Stimulated activated CD4-positive, alpha-beta T cell treated with anti-CD3 and anti-CD28 coated beads, Interleukin-1b, Interleukin-23, amount 100 ng/mL, for 4 hours (primary cell): ENCODE results near the gene FHIT.

Experiments used
- DNase-seq, 2 donors: peaks; one replicate each; pipeline ENCODE4 v3.0.0-alpha.2; 2020; ENCODE audit warnings: low read depth in 2 of 2

The FHIT gene

GRCh38 chr3:59882746-59883145 is 1368.5 kb downstream of the FHIT start:
- DNase-seq, result no peak

- no peak for DNase-seq
These were observed 1370.5 kb downstream of the FHIT start for GRCh38 chr3:59880717-59881116.

- no peak for DNase-seq
These were observed 1372.1 kb downstream of the FHIT start for GRCh38 chr3:59879031-59879581.

- no peak for DNase-seq
These were observed 1373.2 kb downstream of the FHIT start for GRCh38 chr3:59878038-59878427.

- no peak for DNase-seq
These were observed 1373.8 kb downstream of the FHIT start for GRCh38 chr3:59877263-59878037.

GRCh38 chr3:59876533-59877062 is 1374.7 kb downstream of the FHIT start:
- DNase-seq, result no peak

- DNase-seq, result no peak
These were observed 1377.5 kb downstream of the FHIT start for GRCh38 chr3:59873576-59874230.

- DNase-seq, result no peak
These were observed 1379.1 kb downstream of the FHIT start for GRCh38 chr3:59872128-59872527.

- no peak for DNase-seq
These were observed 1383.9 kb downstream of the FHIT start for GRCh38 chr3:59867185-59868002.

- no peak for DNase-seq
These were observed 1385.2 kb downstream of the FHIT start for GRCh38 chr3:59866076-59866475.

- DNase-seq, result no peak
These were observed 1385.9 kb downstream of the FHIT start for GRCh38 chr3:59865351-59865750.

GRCh38 chr3:59862686-59863085 is 1388.6 kb downstream of the FHIT start:
- DNase-seq, result no peak

GRCh38 chr3:59857589-59858346 is 1393.5 kb downstream of the FHIT start:
- DNase-seq, result peak; percentile 68 to 72

GRCh38 chr3:59856934-59857460 is 1394.3 kb downstream of the FHIT start:
- DNase-seq, result no peak

GRCh38 chr3:59854061-59854709 is 1397.1 kb downstream of the FHIT start:
- DNase-seq, result no peak

GRCh38 chr3:59850417-59850816 is 1400.8 kb downstream of the FHIT start:
- DNase-seq, result no peak

GRCh38 chr3:59845386-59845785 is 1405.9 kb downstream of the FHIT start:
- DNase-seq, result no peak

- no peak for DNase-seq
These were observed 1407.4 kb downstream of the FHIT start for GRCh38 chr3:59843821-59844220.

- no peak for DNase-seq
These were observed 1411.3 kb downstream of the FHIT start for GRCh38 chr3:59839810-59840515.

GRCh38 chr3:59839283-59839682 is 1412.0 kb downstream of the FHIT start:
- no peak for DNase-seq
